Measurements from ENCODE around the gene RNF130.

The RNF130 gene

DNA sequence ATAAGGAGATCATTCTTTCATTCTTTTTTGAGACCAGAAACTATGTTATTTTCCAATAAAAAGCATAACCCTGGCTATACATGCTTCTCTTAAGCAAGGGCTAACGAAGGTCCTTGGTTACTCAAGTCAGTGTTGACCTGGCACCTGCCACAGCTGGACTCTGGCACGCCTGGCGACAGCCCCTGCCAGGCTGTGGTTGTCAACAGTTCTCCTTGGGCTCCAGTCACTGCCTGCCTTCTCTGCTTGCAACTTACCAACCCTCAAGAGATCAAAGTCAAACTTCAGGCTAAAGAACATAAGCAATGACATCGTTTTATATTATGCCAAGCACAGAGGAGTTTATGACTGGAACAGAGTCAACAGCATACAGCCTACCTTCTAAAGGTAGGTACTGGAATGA is 102.4 kb downstream of the RNF130 start:
- TF ChIP-seq, protein P1, sequence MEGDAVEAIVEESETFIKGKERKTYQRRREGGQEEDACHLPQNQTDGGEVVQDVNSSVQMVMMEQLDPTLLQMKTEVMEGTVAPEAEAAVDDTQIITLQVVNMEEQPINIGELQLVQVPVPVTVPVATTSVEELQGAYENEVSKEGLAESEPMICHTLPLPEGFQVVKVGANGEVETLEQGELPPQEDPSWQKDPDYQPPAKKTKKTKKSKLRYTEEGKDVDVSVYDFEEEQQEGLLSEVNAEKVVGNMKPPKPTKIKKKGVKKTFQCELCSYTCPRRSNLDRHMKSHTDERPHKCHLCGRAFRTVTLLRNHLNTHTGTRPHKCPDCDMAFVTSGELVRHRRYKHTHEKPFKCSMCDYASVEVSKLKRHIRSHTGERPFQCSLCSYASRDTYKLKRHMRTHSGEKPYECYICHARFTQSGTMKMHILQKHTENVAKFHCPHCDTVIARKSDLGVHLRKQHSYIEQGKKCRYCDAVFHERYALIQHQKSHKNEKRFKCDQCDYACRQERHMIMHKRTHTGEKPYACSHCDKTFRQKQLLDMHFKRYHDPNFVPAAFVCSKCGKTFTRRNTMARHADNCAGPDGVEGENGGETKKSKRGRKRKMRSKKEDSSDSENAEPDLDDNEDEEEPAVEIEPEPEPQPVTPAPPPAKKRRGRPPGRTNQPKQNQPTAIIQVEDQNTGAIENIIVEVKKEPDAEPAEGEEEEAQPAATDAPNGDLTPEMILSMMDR (IDR thresholded peaks at IDR 0.05; ENCODE audit: low read length), result no peak
- no peak for TF ChIP-seq EZH2 (IDR thresholded peaks at IDR 0.05; ENCODE audit: borderline replicate concordance, low read length)
- no peaks in the 10 kb centered on the region for H3K79me2 ChIP-seq (ENCODE audit: insufficient read depth, low read length)
- H3K4me2 ChIP-seq (ENCODE audit: low read length), result no peak overlapping the region
- peak overlapping the region; percentile 40 for H3K27ac ChIP-seq (ENCODE audit: low read depth, low read length, poor library complexity, severe bottlenecking)
- H3F3A ChIP-seq (ENCODE audit: insufficient read depth, low read length), result no peaks in the 10 kb centered on the region
- H3K9ac ChIP-seq (ENCODE audit: low read length), result no peak overlapping the region
- H3K9me2 ChIP-seq (ENCODE audit: low read depth, low read length), result no peaks in the 10 kb centered on the region
- no peak overlapping the region for H3K4me3 ChIP-seq (ENCODE audit: low read depth, low read length, poor library complexity, severe bottlenecking)
- H3K4me1 ChIP-seq (ENCODE audit: insufficient read depth, low read length, severe bottlenecking), result peaks cover 88% of the 10 kb centered on the region
- no peaks in the 10 kb centered on the region for H3K9me3 ChIP-seq (ENCODE audit: low read length)
- H3K36me3 ChIP-seq (ENCODE audit: insufficient read depth, low read length), result no peaks in the 10 kb centered on the region
- no peaks in the 10 kb centered on the region for H4K20me1 ChIP-seq (ENCODE audit: insufficient read depth, low read length)
- no peak overlapping the region for H2AFZ ChIP-seq (ENCODE audit: low read length)
- H3K27me3 ChIP-seq (ENCODE audit: insufficient read depth, low read length), result no peaks in the 10 kb centered on the region

DNA sequence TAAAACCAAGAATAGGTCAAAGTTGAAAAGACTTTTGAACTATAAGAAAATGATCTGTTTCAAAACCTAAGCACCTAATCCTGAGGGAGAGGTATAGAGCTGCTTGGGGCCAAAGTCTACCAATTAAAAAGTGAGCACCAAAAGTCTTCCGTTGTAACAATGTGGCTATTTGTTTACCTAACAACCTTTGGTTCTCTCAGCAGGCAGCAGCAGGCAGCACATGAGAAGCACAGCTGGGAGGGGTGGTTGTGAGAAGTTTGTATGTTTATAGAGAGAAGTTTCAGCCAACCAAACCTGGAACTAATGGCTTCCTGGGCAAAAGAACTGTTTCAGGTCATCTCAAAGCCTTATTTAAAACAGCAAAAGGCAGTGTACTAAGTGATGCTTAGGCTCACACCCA is 104.1 kb downstream of the RNF130 start:
- no peaks in the 10 kb centered on the region for H3F3A ChIP-seq (ENCODE audit: insufficient read depth, low read length)
- H3K27me3 ChIP-seq (ENCODE audit: insufficient read depth, low read length), result no peaks in the 10 kb centered on the region
- H4K20me1 ChIP-seq (ENCODE audit: insufficient read depth, low read length), result no peaks in the 10 kb centered on the region
- H3K27ac ChIP-seq (ENCODE audit: low read depth, low read length, poor library complexity, severe bottlenecking), result peak overlapping the region; percentile 69
- peaks cover 75% of the 10 kb centered on the region for H3K4me1 ChIP-seq (ENCODE audit: insufficient read depth, low read length, severe bottlenecking)
- H2AFZ ChIP-seq (ENCODE audit: low read length), result peak overlapping the region; percentile 75
- no peaks in the 10 kb centered on the region for H3K36me3 ChIP-seq (ENCODE audit: insufficient read depth, low read length)
- no peak overlapping the region for H3K4me3 ChIP-seq (ENCODE audit: low read depth, low read length, poor library complexity, severe bottlenecking)
- H3K79me2 ChIP-seq (ENCODE audit: insufficient read depth, low read length), result no peaks in the 10 kb centered on the region
- H3K4me2 ChIP-seq (ENCODE audit: low read length), result no peak overlapping the region
- no peaks in the 10 kb centered on the region for H3K9me3 ChIP-seq (ENCODE audit: low read length)
- H3K9ac ChIP-seq (ENCODE audit: low read length), result no peak overlapping the region
- H3K9me2 ChIP-seq (ENCODE audit: low read depth, low read length), result no peaks in the 10 kb centered on the region
- TF ChIP-seq, protein P1 (IDR thresholded peaks at IDR 0.05; ENCODE audit: low read length), result no peak
- TF ChIP-seq EZH2 (IDR thresholded peaks at IDR 0.05; ENCODE audit: borderline replicate concordance, low read length), result no peak

DNA sequence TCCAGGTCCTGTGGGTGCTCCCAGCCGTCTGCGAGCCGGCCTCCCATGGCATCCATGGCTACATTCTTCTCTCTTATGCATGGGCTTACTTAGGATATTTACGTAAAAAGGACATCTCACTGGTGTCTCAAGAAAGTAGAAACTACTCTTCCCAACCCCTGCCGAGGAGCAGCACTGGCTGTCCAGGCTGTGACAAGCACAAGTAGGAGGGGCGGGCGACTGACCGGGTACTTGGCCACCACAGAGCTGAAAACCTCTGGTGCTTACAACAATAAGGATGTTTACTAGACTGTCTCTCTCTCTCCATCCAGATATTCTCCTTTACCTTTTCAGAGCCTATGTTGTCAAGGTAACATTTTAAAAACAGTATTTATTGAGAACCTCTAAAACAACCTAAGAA is 107.5 kb downstream of the RNF130 start:
- H3K9me3 ChIP-seq (ENCODE audit: low read length), result no peaks in the 10 kb centered on the region
- no peaks in the 10 kb centered on the region for H3F3A ChIP-seq (ENCODE audit: insufficient read depth, low read length)
- H3K4me3 ChIP-seq (ENCODE audit: low read depth, low read length, poor library complexity, severe bottlenecking), result no peak overlapping the region
- H3K27me3 ChIP-seq (ENCODE audit: insufficient read depth, low read length), result no peaks in the 10 kb centered on the region
- no peaks in the 10 kb centered on the region; the same call in 1 of the 2 replicates for H3K36me3 ChIP-seq (ENCODE audit: insufficient read depth, low read length)
- H2AFZ ChIP-seq (ENCODE audit: low read length), result no peak overlapping the region
- H3K79me2 ChIP-seq (ENCODE audit: insufficient read depth, low read length), result no peaks in the 10 kb centered on the region
- no peak overlapping the region for H3K4me2 ChIP-seq (ENCODE audit: low read length)
- no peak overlapping the region for H3K27ac ChIP-seq (ENCODE audit: low read depth, low read length, poor library complexity, severe bottlenecking)
- H3K9me2 ChIP-seq (ENCODE audit: low read depth, low read length), result no peaks in the 10 kb centered on the region
- no peak overlapping the region for H3K9ac ChIP-seq (ENCODE audit: low read length)
- H4K20me1 ChIP-seq (ENCODE audit: insufficient read depth, low read length), result no peaks in the 10 kb centered on the region
- H3K4me1 ChIP-seq (ENCODE audit: insufficient read depth, low read length, severe bottlenecking), result peaks cover 44% of the 10 kb centered on the region
- TF ChIP-seq EZH2 (IDR thresholded peaks at IDR 0.05; ENCODE audit: borderline replicate concordance, low read length), result no peak
- TF ChIP-seq, protein P1 (IDR thresholded peaks at IDR 0.05; ENCODE audit: low read length), result no peak

All from OCI-LY1 (cell line).